ENCODE data around the gene ASPA.

- no peak for TF ChIP-seq CTCF (conservative IDR thresholded peaks at IDR 0.05)
- TF ChIP-seq ZFX (IDR thresholded peaks at IDR 0.05) = no peak
Observed at GRCh38 chr17:3527468-3527867, 51.7 kb downstream of the ASPA start.
